Endodermal cell (in vitro differentiated cells): ENCODE results near the gene C12orf76. TPM values are rescaled to one million over a fixed set of nuclear protein-coding genes. Genes with fewer than 3 reads are reported as not detected.
A peak's percentile ranks its signal among the peaks of the same experiment; 100 is the strongest.

Experiments used
- DNase-seq: peaks from one replicate; pipeline ENCODE4 v3.0.0-alpha.2; 2017
- H3K27ac ChIP-seq: 2 replicates; pipeline ENCODE4 v1.5.1; 2013; ENCODE audit warnings: mild to moderate bottlenecking, low read depth, low read length, moderate library complexity
- H3K27me3 ChIP-seq: 2 replicates; pipeline ENCODE4 v1.6.1; 2013; ENCODE audit warnings: mild to moderate bottlenecking, low read length, moderate library complexity; ENCODE audit not compliant: insufficient read depth, control insufficient read depth, poor library complexity, severe bottlenecking
- H3K36me3 ChIP-seq: 2 replicates; pipeline ENCODE4 v1.7.0; 2013; ENCODE audit warnings: mild to moderate bottlenecking, low read length, moderate library complexity; ENCODE audit not compliant: control insufficient read depth, insufficient read depth
- H3K4me1 ChIP-seq: one replicate; pipeline ENCODE4 v1.7.0; 2013; ENCODE audit warnings: low read length; ENCODE audit not compliant: control insufficient read depth, insufficient read depth
- H3K4me3 ChIP-seq: 2 replicates; pipeline ENCODE4 v1.5.1; 2013; ENCODE audit warnings: mild to moderate bottlenecking, low read length, moderate library complexity
- H3K9ac ChIP-seq: 2 replicates; pipeline ENCODE4 v1.6.1; 2013; ENCODE audit warnings: mild to moderate bottlenecking, low read length, moderate library complexity; ENCODE audit not compliant: poor library complexity, severe bottlenecking; ENCODE audit errors: extremely low read depth
- H3K9me3 ChIP-seq: 2 replicates; pipeline ENCODE4 v1.6.1; 2013; ENCODE audit warnings: mild to moderate bottlenecking, low read length, moderate library complexity; ENCODE audit not compliant: control insufficient read depth
- H3K27ac Mint-ChIP-seq: 2 replicates; pipeline ENCODE4 v1.8.0; 2020; ENCODE audit warnings: mixed read lengths
- H3K27me3 Mint-ChIP-seq: 2 replicates; pipeline ENCODE4 v1.8.0; 2021; ENCODE audit warnings: mild to moderate bottlenecking, mixed read lengths; ENCODE audit not compliant: insufficient read depth
- H3K36me3 Mint-ChIP-seq: 2 replicates; pipeline ENCODE4 v1.8.0; 2020; ENCODE audit warnings: low read depth, mixed read lengths
- H3K4me1 Mint-ChIP-seq: 2 replicates; pipeline ENCODE4 v1.8.0; 2020; ENCODE audit warnings: mixed read lengths
- H3K4me3 Mint-ChIP-seq: 2 replicates; pipeline ENCODE4 v1.8.0; 2020; ENCODE audit warnings: mild to moderate bottlenecking, moderate library complexity, mixed read lengths
- H3K9me3 Mint-ChIP-seq: 2 replicates; pipeline ENCODE4 v1.8.0; 2020; ENCODE audit warnings: mild to moderate bottlenecking, mixed read lengths
- CTCF ChIP-seq: fragments of 200-600 bp; sonication (generic); conservative IDR thresholded peaks from 2 replicates; pipeline ENCODE4 v1.5.0; 2021; ENCODE audit warnings: antibody characterized with exemption, mild to moderate bottlenecking
- WGBS, 2 experiments: methylation state at CpG; one replicate each; pipeline versions ENCODE4 v1.1.5 to v1.1.7; 2013; ENCODE audit warnings: missing lambda C conversion rate in 2 of 2, mixed read lengths in 1 of 2; ENCODE audit not compliant: insufficient coverage in 1 of 2, insufficient read length in 1 of 2; 5-methylcytosine and 5-hydroxymethylcytosine counted together
- total RNA-seq, 2 donors: library from RNA; stranded (reverse); fragmentation: NEBNext Ultra II Directional in 1 of 2; extraction: Animal tissue kit (Norgen Biotek cat#: 25700) in 1 of 2; gene quantifications; 2 replicates in 1 of 2; 3 replicates in 1 of 2; pipeline ENCODE4 v1.2.1, GENCODE V29; 2021

C12orf76 gene
- total RNA-seq, 2 donors from 2014 or later: 19.6 to 23.5 TPM

DNA sequence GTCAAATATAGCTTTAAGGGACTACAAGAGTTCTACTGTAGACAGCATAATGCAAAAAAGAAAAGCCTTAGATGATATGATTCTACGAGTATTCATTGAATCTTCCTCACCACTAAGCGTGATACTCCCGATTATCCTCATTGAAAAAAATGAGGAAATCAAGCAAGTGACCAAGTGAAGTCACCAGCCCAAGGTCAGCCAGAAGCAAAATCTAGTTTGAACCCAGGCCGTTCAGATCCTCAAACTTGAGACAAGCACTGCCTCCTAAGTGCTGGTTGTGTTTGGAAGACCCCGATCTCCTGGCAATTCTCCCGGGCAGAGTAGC, 53.0 kb downstream of the C12orf76 start:
- no peak for DNase-seq
- Histone ChIP-seq H3K4me1 (no peaks in the 10 kb centered on the region), H3K4me3 (peak overlapping the region; percentile 91), H3K27ac (no peak overlapping the region), H3K9ac (peak overlapping the region; percentile 62), H3K27me3 (no peaks in the 10 kb centered on the region), H3K36me3 (peaks cover 14% of the 10 kb centered on the region), H3K9me3 (no peaks in the 10 kb centered on the region)
- Mint-ChIP-seq H3K9me3 (no peaks in the 10 kb centered on the region), H3K27ac (peak overlapping the region; percentile 67), H3K27me3 (no peaks in the 10 kb centered on the region), H3K36me3 (peaks cover 8% of the 10 kb centered on the region), H3K4me3 (peak overlapping the region; percentile 79), H3K4me1 (peaks cover 27% of the 10 kb centered on the region)
- no peak for TF ChIP-seq CTCF
- WGBS, 2 experiments: 31 to 33% methylated on average over 4 to 6 of the region's 6 CpGs

DNA sequence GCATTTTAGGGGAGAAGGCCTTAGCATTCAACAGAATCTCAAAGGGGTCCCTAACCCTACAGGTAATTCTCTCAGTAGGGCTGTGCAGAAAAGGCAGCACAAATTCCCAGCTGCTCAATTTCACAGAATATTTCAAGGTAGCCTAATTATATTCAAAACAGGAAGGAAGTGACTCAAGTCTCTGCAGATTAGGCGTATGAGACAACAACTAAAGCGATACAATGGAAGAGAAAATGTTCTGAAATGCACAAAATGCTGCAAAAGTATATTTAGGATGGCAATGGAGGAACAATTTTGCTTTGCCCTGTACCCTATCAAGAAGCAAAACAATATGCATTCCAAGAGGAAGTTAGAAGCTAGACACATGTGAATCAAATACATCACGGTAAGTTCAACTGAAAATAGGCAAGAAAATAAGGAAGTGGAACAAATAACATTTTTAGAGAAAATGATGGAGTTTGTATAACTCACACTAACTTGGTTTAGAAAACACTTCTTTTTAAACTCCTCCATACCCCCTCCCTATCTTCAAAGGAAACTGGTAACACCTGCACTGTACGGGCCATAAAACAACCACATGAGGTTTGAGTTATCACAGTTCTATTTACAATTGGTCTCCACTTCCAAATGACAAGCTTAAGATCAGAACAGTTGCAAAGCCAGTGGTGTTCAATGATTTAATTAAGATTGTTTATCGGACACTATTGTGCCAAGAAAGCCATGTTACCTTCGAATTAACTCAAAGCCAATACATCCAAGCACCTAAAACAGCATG, 53.7 kb downstream of the C12orf76 start:
- H3K4me3 ChIP-seq: peak overlapping the region; percentile 91
- WGBS, 2 experiments: 91 to 92% methylated on average over 3 to 6 of the region's 6 CpGs
- Mint-ChIP-seq H3K36me3 (peaks cover 14% of the 10 kb centered on the region), H3K4me1 (peaks cover 23% of the 10 kb centered on the region), H3K4me3 (peak overlapping the region; percentile 79), H3K9me3 (no peaks in the 10 kb centered on the region), H3K27me3 (no peaks in the 10 kb centered on the region), H3K27ac (no peak overlapping the region)
- peak overlapping the region; percentile 62 for H3K9ac ChIP-seq
- no peak for TF ChIP-seq CTCF
- H3K9me3 ChIP-seq: no peaks in the 10 kb centered on the region
- no peak for DNase-seq
- H3K4me1 ChIP-seq: no peaks in the 10 kb centered on the region
- H3K27me3 ChIP-seq: no peaks in the 10 kb centered on the region
- H3K36me3 ChIP-seq: peaks cover 21% of the 10 kb centered on the region
- no peak overlapping the region for H3K27ac ChIP-seq

DNA sequence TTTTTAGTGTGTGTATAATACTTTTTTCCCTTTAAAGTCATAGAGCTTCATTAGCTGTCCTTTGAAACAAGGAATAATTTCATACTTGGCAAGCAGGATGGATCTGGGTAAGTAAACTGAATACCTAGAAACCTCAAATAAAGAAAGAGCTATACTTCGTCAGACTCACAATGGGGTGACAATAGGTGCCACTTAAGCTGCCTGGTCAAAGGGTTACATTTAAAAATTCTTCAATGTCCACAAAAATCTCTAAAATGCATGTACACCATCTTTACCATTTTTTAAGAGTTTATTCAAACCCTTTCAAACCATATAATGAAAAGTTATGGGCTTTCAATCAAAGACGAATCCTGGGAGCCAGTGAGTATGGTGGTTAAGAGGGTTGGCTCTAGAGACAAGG, 55.2 kb downstream of the C12orf76 start:
- no peaks in the 10 kb centered on the region for H3K9me3 ChIP-seq
- peaks cover 19% of the 10 kb centered on the region for H3K4me1 Mint-ChIP-seq
- no peaks in the 10 kb centered on the region for H3K9me3 Mint-ChIP-seq
- no peaks in the 10 kb centered on the region for H3K27me3 Mint-ChIP-seq
- no peak for TF ChIP-seq CTCF
- H3K36me3 Mint-ChIP-seq: peaks cover 27% of the 10 kb centered on the region
- WGBS, 2 experiments: 91 to 100% methylated on average over 1 to 2 of the region's 2 CpGs
- H3K36me3 ChIP-seq: peaks cover 36% of the 10 kb centered on the region
- H3K9ac ChIP-seq: no peak overlapping the region
- H3K4me3 ChIP-seq: no peak overlapping the region
- H3K4me1 ChIP-seq: no peaks in the 10 kb centered on the region
- H3K27ac ChIP-seq: no peak overlapping the region
- no peak overlapping the region for H3K27ac Mint-ChIP-seq
- no peak for DNase-seq
- H3K4me3 Mint-ChIP-seq: no peak overlapping the region
- H3K27me3 ChIP-seq: no peaks in the 10 kb centered on the region
